ENCODE results near the gene RNF215.
A peak's percentile ranks its signal among the peaks of the same experiment; 100 is the strongest.

Gene RNF215

DNA sequence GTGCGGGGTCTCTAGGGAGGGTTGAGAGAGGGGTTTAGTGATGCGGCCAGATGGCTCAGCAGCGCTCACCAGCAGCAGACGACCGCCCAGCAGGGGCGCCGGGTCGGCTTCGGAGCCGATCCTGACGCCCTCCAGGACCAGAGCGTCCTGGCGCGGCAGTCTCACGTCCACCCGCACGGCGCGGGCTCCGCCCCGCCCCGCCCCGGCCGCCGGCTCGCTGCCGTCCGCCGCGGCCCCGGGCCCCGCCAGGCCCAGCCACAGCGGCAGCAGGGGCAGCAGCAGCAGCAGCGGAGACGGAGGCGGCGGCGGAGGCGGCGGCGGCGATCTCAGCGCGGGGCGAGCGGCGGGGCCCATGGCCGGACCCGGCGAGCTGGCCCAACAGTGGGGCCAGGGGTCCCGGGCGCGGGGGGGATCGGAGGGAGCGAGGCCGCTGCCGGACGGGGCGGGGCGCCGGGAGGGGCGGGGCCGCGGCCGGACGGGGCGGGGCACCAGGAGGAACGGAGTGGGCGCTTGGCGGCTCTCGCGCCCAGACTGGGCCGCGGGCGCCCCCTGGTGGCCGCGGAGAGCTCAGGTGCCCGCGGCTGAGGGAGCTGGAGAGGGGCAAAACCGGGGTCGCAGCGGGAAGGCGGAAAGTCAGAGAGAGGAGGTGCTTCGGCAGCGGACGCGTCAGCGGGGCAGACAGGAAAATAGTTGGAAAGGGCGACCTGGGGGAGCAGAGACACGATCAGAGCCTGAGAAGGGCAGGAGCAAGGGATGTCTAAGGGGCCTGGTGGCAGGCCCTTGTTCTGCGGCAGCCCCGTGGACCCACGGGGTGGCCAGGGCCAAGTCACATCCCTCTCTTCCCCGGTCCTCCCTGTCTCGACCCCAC, at the start of gene RNF215:
Gene RNF215, minus strand, starts transcription at position 452 of the 868 bp plus-strand sequence. Its CDS starts 98 bp downstream, at position 354.
- Histone ChIP-seq H3K27ac (ENCODE audit: low read depth, low read length) (peak within 1 kb of the TSS; percentile 42), H3K9me3 (ENCODE audit: control insufficient read depth, insufficient read depth, low read length) (no peaks in the 10 kb centered on the region; the same call in 1 of the 2 replicates), H3K9ac (ENCODE audit: low read depth, low read length) (no peak within 1 kb of the TSS; the same call in 1 of the 2 replicates), H3K4me3 (ENCODE audit: low read depth, low read length) (peak within 1 kb of the TSS; percentile 82), H3K4me1 (ENCODE audit: control insufficient read depth, insufficient read depth, low read length) (peaks cover 7% of the 10 kb centered on the region; the same call in 1 of the 2 replicates), H3K36me3 (ENCODE audit: control insufficient read depth, insufficient read depth, low read length) (peaks cover 14% of the 10 kb centered on the region), H3K27me3 (ENCODE audit: control insufficient read depth, insufficient read depth, low read length) (no peaks in the 10 kb centered on the region)

DNA sequence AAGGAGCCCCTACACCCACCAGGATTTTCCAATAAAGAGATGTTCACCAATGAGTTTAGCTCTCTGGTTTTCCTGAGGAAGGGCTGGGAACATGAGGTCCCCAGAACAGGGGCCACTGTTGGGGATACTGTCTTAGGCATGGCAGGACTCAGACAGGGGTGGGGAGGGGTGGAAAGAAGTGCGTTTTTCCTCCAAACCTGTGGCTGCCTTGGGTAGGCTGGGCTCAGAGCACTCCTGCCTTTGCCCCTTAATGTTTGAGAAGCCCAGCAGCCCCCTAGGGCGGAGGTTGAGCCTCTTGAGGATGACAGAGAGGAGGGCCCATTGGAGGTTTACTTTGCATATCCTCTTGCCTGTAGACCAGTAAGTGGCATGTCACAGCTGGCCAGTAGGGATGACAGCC, 49.0 kb upstream of the RNF215 start:
- Histone ChIP-seq H3K27ac (ENCODE audit: low read depth, low read length) (no peak overlapping the region), H3K9ac (ENCODE audit: low read depth, low read length) (no peak overlapping the region), H3K9me3 (ENCODE audit: control insufficient read depth, insufficient read depth, low read length) (peaks cover 5% of the 10 kb centered on the region; the same call in 1 of the 2 replicates), H3K4me3 (ENCODE audit: low read depth, low read length) (no peak overlapping the region), H3K4me1 (ENCODE audit: control insufficient read depth, insufficient read depth, low read length) (no peaks in the 10 kb centered on the region), H3K27me3 (ENCODE audit: control insufficient read depth, insufficient read depth, low read length) (no peaks in the 10 kb centered on the region; the same call in 1 of the 2 replicates), H3K36me3 (ENCODE audit: control insufficient read depth, insufficient read depth, low read length) (no peaks in the 10 kb centered on the region)

DNA sequence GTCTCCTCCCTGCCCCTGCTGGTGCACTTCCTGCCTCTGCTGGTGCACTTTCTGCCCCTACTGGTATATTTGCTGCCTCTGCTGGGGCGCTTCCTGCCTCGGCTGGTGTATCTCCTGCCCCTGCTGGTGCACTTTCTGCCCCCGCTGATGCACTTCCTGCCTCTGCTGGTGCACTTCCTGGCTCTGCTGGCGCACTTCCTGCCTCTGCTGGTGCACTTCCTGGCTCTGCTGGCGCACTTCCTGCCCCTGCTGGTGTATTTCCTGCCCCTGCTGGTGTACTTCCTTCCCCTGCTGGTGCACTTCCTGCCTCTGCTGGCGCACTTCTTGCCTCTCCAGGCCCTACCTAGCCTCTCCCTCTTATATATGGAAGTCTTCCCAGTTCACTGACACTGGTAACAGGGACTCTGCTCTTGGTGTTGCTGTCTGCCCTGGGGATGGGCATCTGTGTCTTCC, 48.5 kb upstream of the RNF215 start:
- Histone ChIP-seq H3K4me1 (ENCODE audit: control insufficient read depth, insufficient read depth, low read length) (no peaks in the 10 kb centered on the region), H3K4me3 (ENCODE audit: low read depth, low read length) (no peak overlapping the region), H3K9ac (ENCODE audit: low read depth, low read length) (no peak overlapping the region), H3K36me3 (ENCODE audit: control insufficient read depth, insufficient read depth, low read length) (no peaks in the 10 kb centered on the region), H3K27me3 (ENCODE audit: control insufficient read depth, insufficient read depth, low read length) (no peaks in the 10 kb centered on the region; the same call in 1 of the 2 replicates), H3K9me3 (ENCODE audit: control insufficient read depth, insufficient read depth, low read length) (peaks cover 5% of the 10 kb centered on the region; the same call in 1 of the 2 replicates), H3K27ac (ENCODE audit: low read depth, low read length) (no peak overlapping the region)

DNA sequence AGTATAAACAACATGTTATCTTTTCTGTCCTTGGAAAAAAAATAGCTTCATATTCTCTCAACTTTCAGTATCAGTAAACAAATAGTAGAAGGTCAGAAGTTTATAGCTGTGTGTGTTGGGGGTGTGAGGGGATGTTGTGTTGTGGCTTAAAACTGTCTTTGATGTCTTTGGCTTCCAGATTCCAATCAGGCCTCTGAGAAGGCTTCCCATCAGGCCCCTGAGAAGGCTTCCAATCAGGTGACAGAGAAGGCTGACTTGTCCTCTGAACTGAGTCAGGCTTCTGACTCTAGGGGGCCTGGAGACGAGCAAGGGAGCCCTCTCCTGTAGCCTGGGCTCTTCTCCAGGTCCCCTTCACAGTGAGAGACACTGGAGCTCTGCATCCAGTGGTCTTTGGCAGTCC, 47.6 kb upstream of the RNF215 start:
- H3K4me1 ChIP-seq (ENCODE audit: control insufficient read depth, insufficient read depth, low read length): no peaks in the 10 kb centered on the region
- no peak overlapping the region for H3K9ac ChIP-seq (ENCODE audit: low read depth, low read length)
- no peak overlapping the region for H3K4me3 ChIP-seq (ENCODE audit: low read depth, low read length)
- H3K27me3 ChIP-seq (ENCODE audit: control insufficient read depth, insufficient read depth, low read length): no peaks in the 10 kb centered on the region; the same call in 1 of the 2 replicates
- peaks cover 5% of the 10 kb centered on the region; the same call in 1 of the 2 replicates for H3K9me3 ChIP-seq (ENCODE audit: control insufficient read depth, insufficient read depth, low read length)
- no peak overlapping the region for H3K27ac ChIP-seq (ENCODE audit: low read depth, low read length)
- no peaks in the 10 kb centered on the region for H3K36me3 ChIP-seq (ENCODE audit: control insufficient read depth, insufficient read depth, low read length)

DNA sequence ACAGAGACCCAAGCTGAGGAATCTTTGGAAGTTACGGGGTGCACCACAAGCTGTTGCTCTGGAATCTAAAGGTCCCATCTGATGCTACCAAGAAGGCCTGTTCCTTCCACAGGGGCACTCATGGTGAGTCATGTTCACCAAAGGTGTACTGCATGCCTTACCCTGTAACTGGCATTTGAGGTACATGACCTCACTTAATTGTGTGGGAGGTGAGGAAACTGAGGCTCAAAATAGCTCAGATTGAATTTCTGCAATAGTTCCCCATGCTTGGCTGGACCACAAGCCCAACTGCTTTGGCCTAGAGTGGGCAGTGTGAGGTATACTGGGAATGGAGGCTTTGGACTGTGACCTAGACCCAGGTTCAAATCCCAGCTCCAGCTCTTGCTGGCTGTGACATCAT, 46.6 kb upstream of the RNF215 start:
- Histone ChIP-seq H3K9me3 (ENCODE audit: control insufficient read depth, insufficient read depth, low read length) (peaks cover 5% of the 10 kb centered on the region; the same call in 1 of the 2 replicates), H3K36me3 (ENCODE audit: control insufficient read depth, insufficient read depth, low read length) (peaks cover 2% of the 10 kb centered on the region; the same call in 1 of the 2 replicates), H3K4me1 (ENCODE audit: control insufficient read depth, insufficient read depth, low read length) (no peaks in the 10 kb centered on the region), H3K27me3 (ENCODE audit: control insufficient read depth, insufficient read depth, low read length) (no peaks in the 10 kb centered on the region; the same call in 1 of the 2 replicates), H3K4me3 (ENCODE audit: low read depth, low read length) (no peak overlapping the region), H3K9ac (ENCODE audit: low read depth, low read length) (no peak overlapping the region), H3K27ac (ENCODE audit: low read depth, low read length) (no peak overlapping the region)

DNA sequence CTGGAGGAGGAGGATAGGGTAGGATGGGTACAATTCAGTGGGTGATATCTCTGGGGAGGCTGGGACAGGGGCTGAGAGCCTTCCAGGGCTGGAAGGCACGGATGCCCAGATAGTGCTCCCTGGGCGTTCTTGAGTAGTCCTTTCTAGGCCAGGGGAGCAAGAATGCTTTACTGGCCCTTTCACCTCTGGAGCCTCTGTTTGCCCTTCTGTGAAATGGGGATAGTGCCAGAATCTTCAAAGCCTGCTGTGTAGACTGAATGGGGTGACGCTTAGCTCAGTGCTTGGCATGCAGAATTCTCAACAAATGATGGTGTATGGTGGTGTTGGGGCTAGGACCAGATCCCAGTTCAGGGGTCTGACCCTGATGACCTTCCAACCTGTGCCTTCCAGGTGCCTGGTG, 46.0 kb upstream of the RNF215 start:
- H3K9me3 ChIP-seq (ENCODE audit: control insufficient read depth, insufficient read depth, low read length): peaks cover 5% of the 10 kb centered on the region; the same call in 1 of the 2 replicates
- no peaks in the 10 kb centered on the region; the same call in 1 of the 2 replicates for H3K27me3 ChIP-seq (ENCODE audit: control insufficient read depth, insufficient read depth, low read length)
- no peak overlapping the region for H3K27ac ChIP-seq (ENCODE audit: low read depth, low read length)
- no peak overlapping the region for H3K4me3 ChIP-seq (ENCODE audit: low read depth, low read length)
- no peaks in the 10 kb centered on the region for H3K4me1 ChIP-seq (ENCODE audit: control insufficient read depth, insufficient read depth, low read length)
- no peak overlapping the region for H3K9ac ChIP-seq (ENCODE audit: low read depth, low read length)
- H3K36me3 ChIP-seq (ENCODE audit: control insufficient read depth, insufficient read depth, low read length): peaks cover 7% of the 10 kb centered on the region; the same call in 1 of the 2 replicates

DNA sequence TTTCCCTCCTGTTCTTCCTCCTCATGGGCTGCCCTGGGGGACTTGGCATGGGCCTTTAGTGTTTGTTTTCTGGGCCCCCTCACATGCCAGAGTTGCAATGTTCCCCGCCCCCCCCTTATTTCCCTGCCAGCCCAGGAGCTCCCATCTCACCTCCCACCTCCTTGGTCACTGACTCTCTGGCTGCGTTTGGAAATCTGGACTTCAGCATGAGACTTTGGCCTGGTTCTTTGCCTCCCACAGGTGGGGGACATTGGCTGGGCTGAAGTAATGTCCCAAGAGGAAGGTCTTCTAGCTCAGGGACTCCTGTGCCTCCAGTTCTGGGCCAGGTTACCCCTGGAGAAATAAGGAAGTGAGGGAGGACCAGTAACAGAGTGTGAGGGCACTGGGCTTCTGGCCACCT, 45.3 kb upstream of the RNF215 start:
- Histone ChIP-seq H3K27me3 (ENCODE audit: control insufficient read depth, insufficient read depth, low read length) (no peaks in the 10 kb centered on the region; the same call in 1 of the 2 replicates), H3K4me3 (ENCODE audit: low read depth, low read length) (no peak overlapping the region), H3K9ac (ENCODE audit: low read depth, low read length) (no peak overlapping the region), H3K4me1 (ENCODE audit: control insufficient read depth, insufficient read depth, low read length) (no peaks in the 10 kb centered on the region), H3K36me3 (ENCODE audit: control insufficient read depth, insufficient read depth, low read length) (peaks cover 14% of the 10 kb centered on the region; the same call in 1 of the 2 replicates), H3K9me3 (ENCODE audit: control insufficient read depth, insufficient read depth, low read length) (peaks cover 5% of the 10 kb centered on the region; the same call in 1 of the 2 replicates), H3K27ac (ENCODE audit: low read depth, low read length) (no peak overlapping the region)

DNA sequence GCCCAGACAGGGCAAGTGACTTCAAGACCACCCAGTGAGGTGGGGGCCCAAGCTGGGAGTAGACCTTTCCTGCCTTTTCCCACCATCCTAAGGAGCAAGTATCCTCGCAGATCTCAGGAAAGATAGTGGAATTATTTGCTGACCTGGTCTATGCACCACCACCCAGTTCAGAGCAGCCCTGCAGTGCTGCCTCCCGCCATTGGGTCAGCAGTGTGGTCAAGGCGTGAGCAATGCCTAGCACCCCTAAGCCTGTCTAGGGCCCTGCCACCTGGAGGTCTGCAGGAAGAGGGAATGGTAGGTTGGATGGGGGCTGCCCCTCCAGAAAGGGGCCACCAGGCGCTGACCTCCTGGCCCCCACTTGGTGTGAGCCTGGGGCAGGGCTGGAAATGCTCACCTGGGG, 44.9 kb upstream of the RNF215 start:
- no peak overlapping the region for H3K27ac ChIP-seq (ENCODE audit: low read depth, low read length)
- H3K4me1 ChIP-seq (ENCODE audit: control insufficient read depth, insufficient read depth, low read length): no peaks in the 10 kb centered on the region
- H3K9me3 ChIP-seq (ENCODE audit: control insufficient read depth, insufficient read depth, low read length): peaks cover 5% of the 10 kb centered on the region; the same call in 1 of the 2 replicates
- no peak overlapping the region for H3K4me3 ChIP-seq (ENCODE audit: low read depth, low read length)
- H3K27me3 ChIP-seq (ENCODE audit: control insufficient read depth, insufficient read depth, low read length): no peaks in the 10 kb centered on the region; the same call in 1 of the 2 replicates
- no peak overlapping the region for H3K9ac ChIP-seq (ENCODE audit: low read depth, low read length)
- peaks cover 18% of the 10 kb centered on the region for H3K36me3 ChIP-seq (ENCODE audit: control insufficient read depth, insufficient read depth, low read length)

DNA sequence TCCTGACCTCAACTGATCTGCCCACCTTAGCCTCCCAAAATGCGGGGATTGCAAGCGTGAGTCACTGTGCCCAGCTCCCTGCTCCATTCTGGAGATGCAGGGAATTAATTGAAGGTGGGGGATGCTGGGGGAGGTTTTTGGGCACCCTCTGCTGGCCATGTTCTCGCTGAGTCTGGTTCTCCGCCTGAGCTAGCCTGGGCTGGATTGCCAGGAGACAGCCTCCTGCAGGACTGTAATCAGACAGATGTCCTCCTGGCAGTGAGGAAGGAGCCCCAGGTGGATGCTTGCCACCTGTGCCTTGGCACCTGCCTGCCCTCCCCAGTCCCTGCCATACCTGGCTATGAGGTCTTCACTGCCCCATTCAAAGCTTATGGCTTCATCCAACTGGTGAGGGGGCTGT, 43.7 kb upstream of the RNF215 start:
- Histone ChIP-seq H3K27me3 (ENCODE audit: control insufficient read depth, insufficient read depth, low read length) (no peaks in the 10 kb centered on the region; the same call in 1 of the 2 replicates), H3K36me3 (ENCODE audit: control insufficient read depth, insufficient read depth, low read length) (peaks cover 21% of the 10 kb centered on the region), H3K4me1 (ENCODE audit: control insufficient read depth, insufficient read depth, low read length) (no peaks in the 10 kb centered on the region), H3K27ac (ENCODE audit: low read depth, low read length) (no peak overlapping the region), H3K9ac (ENCODE audit: low read depth, low read length) (no peak overlapping the region), H3K4me3 (ENCODE audit: low read depth, low read length) (no peak overlapping the region), H3K9me3 (ENCODE audit: control insufficient read depth, insufficient read depth, low read length) (peaks cover 2% of the 10 kb centered on the region; the same call in 1 of the 2 replicates)

DNA sequence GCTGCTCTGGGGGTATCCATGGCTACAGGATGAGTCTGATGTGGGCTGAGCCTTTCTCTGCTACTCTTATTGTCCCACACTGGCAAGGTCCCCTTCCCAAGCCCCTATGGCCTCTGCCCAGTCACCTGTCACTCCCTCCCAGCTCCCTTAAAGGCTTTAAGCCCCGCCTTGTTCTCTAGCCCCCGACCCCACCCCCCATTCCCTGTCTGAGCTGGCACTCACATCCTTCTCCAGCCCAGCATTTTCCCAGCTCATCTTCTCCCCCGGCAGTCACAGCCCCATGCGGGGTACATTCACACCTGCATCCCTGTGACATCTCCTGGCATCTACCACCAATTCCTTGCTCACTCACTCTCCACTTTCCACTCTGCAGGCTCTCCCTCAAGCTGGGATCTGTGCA, 42.7 kb upstream of the RNF215 start:
- H3K9me3 ChIP-seq (ENCODE audit: control insufficient read depth, insufficient read depth, low read length): no peaks in the 10 kb centered on the region
- H3K4me3 ChIP-seq (ENCODE audit: low read depth, low read length): no peak overlapping the region
- H3K36me3 ChIP-seq (ENCODE audit: control insufficient read depth, insufficient read depth, low read length): peaks cover 21% of the 10 kb centered on the region
- H3K27me3 ChIP-seq (ENCODE audit: control insufficient read depth, insufficient read depth, low read length): no peaks in the 10 kb centered on the region; the same call in 1 of the 2 replicates
- H3K4me1 ChIP-seq (ENCODE audit: control insufficient read depth, insufficient read depth, low read length): no peaks in the 10 kb centered on the region; the same call in 1 of the 2 replicates
- H3K27ac ChIP-seq (ENCODE audit: low read depth, low read length): no peak overlapping the region
- H3K9ac ChIP-seq (ENCODE audit: low read depth, low read length): no peak overlapping the region

DNA sequence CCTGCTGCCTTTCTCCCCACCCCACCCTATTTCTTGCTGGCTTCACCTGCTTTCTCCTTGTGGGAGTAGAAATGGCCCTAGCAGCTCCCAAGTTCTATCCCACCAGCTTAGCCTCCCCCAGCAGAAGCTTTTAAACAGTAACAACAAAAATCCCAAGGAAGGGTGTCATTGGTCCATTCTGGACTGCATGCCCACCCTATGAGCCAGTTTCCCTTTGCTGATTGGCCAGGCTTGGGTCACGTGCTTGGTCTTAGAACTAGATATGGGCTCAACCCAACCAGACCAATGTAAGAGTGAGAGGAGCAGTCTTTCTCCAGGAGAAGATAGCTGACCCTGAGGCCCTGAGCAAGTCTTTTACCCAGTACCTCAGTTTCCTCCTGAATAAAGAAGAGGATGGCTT, 40.7 kb upstream of the RNF215 start:
- no peak overlapping the region for H3K9ac ChIP-seq (ENCODE audit: low read depth, low read length)
- H3K4me1 ChIP-seq (ENCODE audit: control insufficient read depth, insufficient read depth, low read length): peaks cover under 1% of the 10 kb centered on the region; the same call in 1 of the 2 replicates
- H3K36me3 ChIP-seq (ENCODE audit: control insufficient read depth, insufficient read depth, low read length): peaks cover 21% of the 10 kb centered on the region
- H3K27ac ChIP-seq (ENCODE audit: low read depth, low read length): no peak overlapping the region
- no peak overlapping the region for H3K4me3 ChIP-seq (ENCODE audit: low read depth, low read length)
- no peaks in the 10 kb centered on the region for H3K9me3 ChIP-seq (ENCODE audit: control insufficient read depth, insufficient read depth, low read length)
- no peaks in the 10 kb centered on the region for H3K27me3 ChIP-seq (ENCODE audit: control insufficient read depth, insufficient read depth, low read length)
